Measurements from ENCODE around the gene ENGASE.

ENGASE gene

GRCh38 chr17:79080349-79080748 lies 5.7 kb downstream of the ENGASE start:
- no peak for DNase-seq (ENCODE audit: low spot score)

DNA sequence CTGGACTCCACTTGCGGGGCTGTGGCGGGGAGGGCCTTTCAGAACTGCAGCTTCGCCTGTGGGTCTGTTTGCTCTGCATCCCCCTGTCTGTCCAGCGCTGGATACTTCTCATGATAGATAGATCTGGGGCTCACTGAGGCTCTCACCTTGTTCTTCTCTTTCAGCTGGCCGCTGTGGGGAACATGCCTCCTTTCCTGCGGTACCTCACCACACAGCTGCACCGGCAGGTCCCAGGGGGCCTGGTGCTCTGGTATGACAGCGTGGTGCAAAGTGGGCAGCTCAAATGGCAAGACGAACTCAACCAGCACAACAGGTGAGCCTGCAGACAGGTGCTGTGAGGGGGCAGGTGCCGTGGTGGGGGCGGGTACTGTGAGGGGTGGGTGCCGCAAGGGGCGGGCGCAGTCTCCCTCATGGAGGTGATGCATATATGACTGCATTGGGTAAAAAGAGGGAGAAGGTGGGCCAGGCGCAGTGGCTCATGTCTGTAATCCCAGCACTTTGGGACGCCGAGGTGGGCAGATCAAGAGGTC lies 6.2 kb downstream of the ENGASE start:
- no peak for DNase-seq (ENCODE audit: low spot score)

DNA sequence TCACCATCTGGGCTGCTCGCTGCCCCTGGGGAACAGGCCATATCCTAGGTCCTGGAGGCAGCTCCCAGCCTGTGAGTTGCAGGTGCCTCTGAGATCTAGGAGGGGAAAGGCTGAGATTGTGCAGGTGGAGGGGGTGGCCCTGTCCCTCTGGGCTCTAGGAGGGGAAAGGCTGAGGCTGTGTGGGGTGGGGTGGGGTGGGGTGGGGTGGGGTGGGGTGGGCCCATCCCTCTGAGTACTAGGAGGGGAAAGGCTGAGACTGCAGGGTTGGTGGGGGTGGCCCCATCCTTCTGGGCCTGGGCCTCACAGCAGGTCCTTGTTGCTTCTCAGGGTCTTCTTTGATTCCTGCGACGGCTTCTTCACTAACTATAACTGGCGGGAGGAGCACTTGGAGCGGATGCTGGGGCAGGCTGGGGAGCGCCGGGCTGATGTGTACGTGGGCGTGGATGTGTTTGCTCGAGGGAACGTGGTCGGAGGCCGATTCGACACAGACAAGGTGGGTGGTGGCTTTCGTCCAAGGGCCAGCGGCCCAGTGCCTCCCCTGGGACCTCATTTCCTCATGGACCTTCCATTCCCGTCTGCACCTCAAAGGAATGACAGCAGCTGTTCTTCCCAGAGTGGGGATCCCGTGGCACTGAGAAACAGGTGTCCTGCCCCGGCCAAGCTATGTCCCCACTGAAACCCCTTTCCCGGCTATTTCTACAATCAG lies 7.1 kb downstream of the ENGASE start:
- no peak for DNase-seq (ENCODE audit: low spot score)

- peak; percentile 48 for DNase-seq (ENCODE audit: low spot score)
These were observed 7.9 kb downstream of the ENGASE start for GRCh38 chr17:79082311-79083190.

GRCh38 chr17:79083191-79083971 lies 8.8 kb downstream of the ENGASE start:
- no peak for DNase-seq (ENCODE audit: low spot score)

DNA sequence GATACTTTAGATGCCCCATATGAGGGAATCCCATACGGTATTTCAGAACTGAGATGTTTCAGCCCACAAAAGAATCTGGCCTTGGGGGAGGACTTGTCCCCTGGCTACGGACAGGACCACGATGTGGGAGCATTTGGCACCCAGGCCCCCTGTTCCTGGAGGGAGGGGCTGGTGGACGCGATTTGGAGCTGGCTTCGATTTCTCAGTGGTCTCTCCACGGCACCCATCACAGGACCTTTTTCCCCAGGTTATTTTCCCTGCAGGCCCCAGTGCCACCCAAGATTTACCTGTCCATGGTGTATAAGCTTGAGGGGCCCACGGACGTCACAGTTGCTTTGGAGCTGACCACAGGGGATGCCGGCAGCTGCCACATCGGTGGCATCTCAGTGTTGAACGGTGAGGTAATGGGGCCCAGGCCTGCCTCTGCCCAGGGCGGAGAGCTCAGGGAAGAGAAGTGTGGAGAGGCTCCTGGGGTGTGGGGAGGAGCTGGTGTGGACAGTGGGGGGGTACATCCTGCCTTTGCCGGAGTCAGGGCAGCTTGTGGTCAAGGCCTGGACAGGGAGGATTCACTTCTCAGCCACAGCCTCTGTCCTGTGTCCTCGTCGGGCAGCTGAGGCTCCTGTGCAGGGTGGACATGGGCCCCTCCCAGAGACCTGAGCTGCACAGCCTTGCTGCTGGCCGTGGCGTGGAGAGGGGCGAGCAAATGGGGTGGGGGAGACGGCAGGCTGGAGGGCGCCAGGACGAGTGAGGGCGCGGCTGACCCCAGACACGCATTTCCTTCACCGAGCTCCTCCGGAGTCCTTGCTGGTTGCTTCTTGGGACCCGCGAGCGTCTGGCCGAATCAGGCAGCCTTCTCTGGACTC lies 9.9 kb downstream of the ENGASE start:
- DNase-seq (ENCODE audit: low spot score) = no peak

DNA sequence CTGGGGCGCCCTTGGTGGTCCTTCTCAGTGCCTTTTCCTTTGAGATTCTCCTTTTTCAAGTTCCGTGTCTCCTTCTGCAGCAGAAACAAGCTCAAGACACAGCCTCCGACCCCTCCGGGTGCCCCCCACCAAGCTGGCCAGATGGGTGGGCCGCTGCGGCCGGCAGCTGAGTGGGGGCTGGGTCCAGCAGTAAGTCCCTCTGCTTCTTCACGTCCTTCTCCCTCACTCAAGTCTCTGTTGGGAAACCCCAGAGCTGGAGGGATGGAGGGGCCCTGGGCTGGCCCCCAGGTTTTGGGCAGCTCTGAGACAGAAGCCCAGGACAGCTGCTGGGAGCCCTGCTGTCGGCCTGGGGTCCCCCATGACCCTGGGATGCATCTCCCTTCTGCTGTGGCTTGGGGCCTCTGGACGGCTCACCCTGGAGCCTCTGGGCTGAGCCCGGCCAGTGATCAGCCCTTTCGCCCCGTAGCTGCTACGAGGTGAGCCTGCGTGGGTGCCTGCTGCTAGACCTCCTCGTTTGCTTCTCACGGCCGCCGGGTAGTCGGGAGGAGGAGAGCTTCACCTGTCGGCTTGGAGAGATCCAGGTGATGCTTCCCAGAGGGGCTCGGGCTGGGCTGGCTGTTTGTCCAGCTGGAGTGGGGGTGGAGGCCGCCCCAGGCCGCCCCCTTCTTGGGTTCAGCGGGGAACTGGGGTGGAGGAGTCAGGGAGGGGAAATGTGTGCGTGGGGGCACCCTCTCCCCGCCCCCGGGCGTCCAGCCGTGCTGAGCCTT lies 10.7 kb downstream of the ENGASE start:
- no peak for DNase-seq (ENCODE audit: low spot score)

DNA sequence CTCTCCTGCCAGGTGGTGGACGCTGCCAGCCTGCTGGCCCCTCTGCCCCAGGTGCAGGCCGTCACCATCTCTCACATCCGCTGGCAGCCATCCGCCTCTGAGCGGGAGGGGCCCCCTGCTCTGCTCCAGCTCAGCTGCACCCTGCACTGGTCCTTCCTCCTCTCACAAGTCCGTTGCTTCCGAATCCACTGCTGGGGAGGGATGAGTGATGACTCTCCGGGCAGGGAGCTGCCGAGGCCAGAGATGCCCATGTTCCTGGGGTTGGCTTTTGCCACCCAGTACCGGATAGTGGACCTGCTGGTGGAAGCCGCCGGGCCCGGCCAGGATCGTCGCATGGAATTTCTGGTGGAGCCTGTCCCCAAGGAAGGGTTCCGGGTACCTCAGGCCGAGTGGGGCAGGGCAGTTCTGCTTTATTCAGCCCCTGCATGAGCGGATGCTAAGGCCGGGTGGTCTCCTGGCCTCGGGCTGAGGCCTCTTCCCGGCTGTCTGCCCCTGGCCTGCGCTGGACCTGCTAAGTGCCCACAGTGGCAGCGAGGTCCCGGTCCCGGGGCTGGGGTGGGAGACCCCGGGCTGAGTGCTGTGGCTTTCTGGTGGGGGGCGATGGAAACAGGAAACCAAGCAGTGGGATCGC lies 11.4 kb downstream of the ENGASE start:
- DNase-seq (ENCODE audit: low spot score) = no peak

GRCh38 chr17:79086609-79087427 lies 12.2 kb downstream of the ENGASE start:
- no peak for DNase-seq (ENCODE audit: low spot score)

- peak; percentile 78 for DNase-seq (ENCODE audit: low spot score)
These were observed 13.0 kb downstream of the ENGASE start for GRCh38 chr17:79087428-79088143.

DNA sequence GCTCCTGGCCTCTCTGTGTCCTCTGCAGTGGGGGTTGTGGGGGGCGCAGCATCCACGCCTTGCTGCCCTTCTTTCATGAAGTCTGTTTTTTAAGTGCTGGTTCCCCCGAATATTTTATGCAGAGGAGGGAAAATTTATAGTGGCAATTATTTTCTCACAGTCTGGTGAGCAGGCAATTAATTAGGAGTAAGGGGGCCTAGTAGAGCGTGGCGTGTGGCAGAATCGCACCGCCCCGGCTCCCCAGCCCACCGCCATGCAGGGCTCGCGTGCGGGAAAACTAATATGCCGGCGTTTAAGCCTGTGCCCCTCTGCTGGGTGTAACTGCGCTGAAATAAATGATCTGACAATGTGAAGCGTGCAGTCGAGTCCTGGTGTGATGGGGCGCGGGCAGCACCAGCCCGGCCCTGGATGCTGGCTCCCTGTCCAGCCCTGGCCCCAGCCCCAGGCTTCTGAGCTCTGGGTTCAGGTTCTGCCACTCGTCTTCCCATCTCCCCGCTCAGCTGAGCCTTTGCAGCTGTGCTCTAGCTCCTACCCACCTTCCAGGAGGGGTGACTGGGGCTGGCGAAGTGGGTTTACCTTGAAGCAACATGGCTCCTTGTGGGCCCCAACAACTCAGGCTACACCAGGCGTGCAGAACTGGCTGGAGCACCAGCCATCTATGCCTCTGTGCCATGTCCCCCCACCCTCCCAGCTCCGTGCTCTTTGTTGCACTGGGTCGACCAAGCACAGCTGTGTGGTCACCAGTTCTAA lies 13.8 kb downstream of the ENGASE start:
- no peak for DNase-seq (ENCODE audit: low spot score)

GRCh38 chr17:79088997-79089328 lies 14.3 kb downstream of the ENGASE start:
- DNase-seq (ENCODE audit: low spot score) = no peak

DNA sequence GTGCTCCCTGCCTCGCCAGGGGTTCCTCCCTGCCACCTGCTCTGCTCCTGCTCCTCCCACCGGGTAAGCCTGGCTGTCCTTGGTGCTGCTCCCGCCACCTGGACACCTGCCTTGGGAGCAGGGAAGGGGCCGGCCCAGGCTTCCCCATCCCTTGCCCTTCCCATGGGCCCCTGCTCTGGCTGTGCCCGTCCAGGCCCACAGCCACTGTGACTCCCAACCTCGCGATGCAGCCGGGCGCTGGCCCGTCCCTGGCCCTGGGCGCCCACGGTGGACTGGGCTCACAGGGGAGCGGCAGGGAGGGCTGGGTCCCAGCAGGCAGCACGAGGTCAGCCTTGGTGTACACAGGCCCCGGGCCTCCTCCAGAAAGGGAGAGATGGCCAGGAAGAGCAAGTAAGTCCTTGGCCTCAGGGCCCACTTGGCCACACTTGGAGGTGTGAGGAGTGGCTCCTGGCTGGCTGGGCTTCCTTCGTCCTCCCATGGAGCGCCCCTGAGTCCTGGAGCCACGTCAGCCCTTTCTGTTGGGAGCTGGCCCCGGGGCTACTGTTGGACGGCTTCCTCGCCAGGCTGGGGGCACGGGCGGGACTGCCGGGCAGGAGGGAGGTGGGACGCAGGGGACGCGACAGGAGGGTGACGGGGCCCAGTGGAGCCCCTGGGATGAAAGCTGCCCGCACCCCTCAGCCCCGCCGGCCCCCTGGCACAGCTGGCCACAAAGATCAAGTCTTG lies 15.3 kb downstream of the ENGASE start:
- DNase-seq (ENCODE audit: low spot score) = no peak

GRCh38 chr17:79090443-79091225 lies 16.0 kb downstream of the ENGASE start:
- no peak for DNase-seq (ENCODE audit: low spot score)

- DNase-seq (ENCODE audit: low spot score) = no peak
These were observed 16.6 kb downstream of the ENGASE start for GRCh38 chr17:79091226-79091670.

GRCh38 chr17:79092567-79092966 lies 17.9 kb downstream of the ENGASE start:
- DNase-seq (ENCODE audit: low spot score) = no peak
